Measurements from ENCODE around the gene SPATA31E1.

The SPATA31E1 gene

GRCh38 chr9:87875831-87876545, 6.7 kb upstream of the SPATA31E1 start:
- Histone ChIP-seq H3K27ac (no peak overlapping the region), H3K4me1 (peaks cover 0 to 35% (median 3%) of the 10 kb centered on the region in 10 experiments; a peak in 7 of 20 replicates)

DNA sequence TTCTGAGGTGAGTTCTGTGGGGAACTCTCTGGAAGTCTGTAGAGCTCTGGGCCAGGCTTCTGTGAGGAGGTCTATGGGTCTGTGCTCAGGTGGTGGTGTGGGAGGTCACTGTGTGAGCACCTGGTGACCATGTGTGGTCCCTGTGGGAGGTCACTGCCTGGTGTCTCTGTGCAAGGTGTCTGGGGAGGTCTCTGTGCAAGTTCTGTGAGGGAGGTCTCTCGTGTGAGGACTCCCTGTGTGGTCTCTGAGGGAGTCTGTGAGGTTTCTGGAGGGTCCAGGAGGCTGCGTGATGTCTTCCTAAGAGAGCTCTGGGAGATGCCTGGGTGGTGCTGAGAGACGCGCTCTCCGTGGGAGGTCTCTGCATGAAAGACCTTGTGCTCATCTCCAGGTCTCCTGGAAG, 6.0 kb upstream of the SPATA31E1 start:
- Histone ChIP-seq H3K4me2 (no peak overlapping the region), H3K4me1 (peaks cover 0 to 36% (median 3%) of the 10 kb centered on the region in 10 experiments; a peak in 7 of 20 replicates), H3K36me3 (no peaks in the 10 kb centered on the region), H3K9me3 (replicated peaks in 1 of 11) (peaks cover 0 to 11% (median 0%) of the 10 kb centered on the region in 11 experiments; a peak in 2 of 22 replicates), H3K27me3 (no peaks in the 10 kb centered on the region), H4K20me1 (no peaks in the 10 kb centered on the region), H3K4me3 (no peak overlapping the region), H3K27ac (no peak overlapping the region), H3K9ac (no peak overlapping the region)
- TF ChIP-seq Cebpa-rat (IDR thresholded peaks at IDR 0.05) = no peak

More at GRCh38 chr9:87875831-87876545, 6.7 kb upstream of the SPATA31E1 start:
- Histone ChIP-seq H3K4me2 (no peak overlapping the region), H4K20me1 (no peaks in the 10 kb centered on the region), H3K9ac (no peak overlapping the region), H3K9me3 (replicated peaks in 1 of 11) (peaks cover 0 to 11% (median 0%) of the 10 kb centered on the region in 11 experiments; a peak in 2 of 22 replicates), H3K4me3 (no peak overlapping the region), H3K36me3 (no peaks in the 10 kb centered on the region), H3K27me3 (no peaks in the 10 kb centered on the region)
- no peak for TF ChIP-seq Cebpa-rat (IDR thresholded peaks at IDR 0.05)

DNA sequence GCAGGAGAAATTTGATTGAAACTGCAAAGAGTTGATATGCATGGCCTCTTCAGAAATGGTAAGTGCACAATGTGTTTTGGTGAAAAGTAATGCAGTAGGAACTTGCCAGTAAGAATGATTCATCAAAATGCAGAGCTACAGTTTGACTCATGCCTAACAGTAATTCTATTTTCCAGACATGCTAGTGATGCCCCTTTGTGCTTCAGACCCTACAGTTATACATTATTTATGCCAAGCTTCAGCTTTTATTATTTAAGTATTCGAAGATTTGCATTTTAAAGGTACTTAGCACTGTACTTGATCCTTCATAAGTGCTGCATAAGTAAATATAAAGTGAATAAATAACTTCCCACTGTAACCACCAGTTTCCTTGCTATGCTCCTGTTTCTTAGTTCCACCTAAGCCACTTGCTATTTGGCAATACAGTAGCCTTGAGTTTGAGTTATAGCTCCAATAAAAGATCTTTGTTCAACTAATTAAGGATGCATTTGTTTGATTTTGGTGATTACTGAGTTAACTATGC, 3.6 kb upstream of the SPATA31E1 start:
- Histone ChIP-seq H3K4me2 (peak overlapping the region in 4 of 11 experiments; percentile 34 to 62 (median 46); a peak in 7 of 22 replicates), H3K27ac (peak overlapping the region in 3 of 11 experiments; percentile 8 to 32 (median 29); a peak in 4 of 22 replicates), H3K36me3 (no peaks in the 10 kb centered on the region), H3K4me1 (peaks cover 16 to 48% (median 19%) of the 10 kb centered on the region in 10 experiments), H3K9me3 (replicated peaks in 1 of 11) (peaks cover 0 to 11% (median 0%) of the 10 kb centered on the region in 11 experiments; a peak in 2 of 22 replicates), H4K20me1 (no peaks in the 10 kb centered on the region), H3K4me3 (no peak overlapping the region), H3K9ac (no peak overlapping the region), H3K27me3 (no peaks in the 10 kb centered on the region)
- TF ChIP-seq Cebpa-rat (IDR thresholded peaks at IDR 0.05) = no peak

- H4K20me1 ChIP-seq = no peaks in the 10 kb centered on the region; a peak in 1 of 22 replicates
- H3K9ac ChIP-seq = no peak overlapping the region
- peak overlapping the region in 3 of 11 experiments; percentile 43 to 62 (median 55); a peak in 6 of 22 replicates for H3K4me2 ChIP-seq
- no peak overlapping the region for H3K4me3 ChIP-seq
- no peaks in the 10 kb centered on the region for H3K36me3 ChIP-seq
- H3K27ac ChIP-seq = no peak overlapping the region; a peak in 1 of 22 replicates
- peaks cover 16 to 50% (median 20%) of the 10 kb centered on the region in 10 experiments for H3K4me1 ChIP-seq
- peaks cover 0 to 11% (median 0%) of the 10 kb centered on the region in 11 experiments; a peak in 2 of 22 replicates for H3K9me3 ChIP-seq (replicated peaks in 1 of 11)
- no peak for TF ChIP-seq Cebpa-rat (IDR thresholded peaks at IDR 0.05)
- H3K27me3 ChIP-seq = no peaks in the 10 kb centered on the region
Measured at GRCh38 chr9:87880116-87880515, 2.6 kb upstream of the SPATA31E1 start.

DNA sequence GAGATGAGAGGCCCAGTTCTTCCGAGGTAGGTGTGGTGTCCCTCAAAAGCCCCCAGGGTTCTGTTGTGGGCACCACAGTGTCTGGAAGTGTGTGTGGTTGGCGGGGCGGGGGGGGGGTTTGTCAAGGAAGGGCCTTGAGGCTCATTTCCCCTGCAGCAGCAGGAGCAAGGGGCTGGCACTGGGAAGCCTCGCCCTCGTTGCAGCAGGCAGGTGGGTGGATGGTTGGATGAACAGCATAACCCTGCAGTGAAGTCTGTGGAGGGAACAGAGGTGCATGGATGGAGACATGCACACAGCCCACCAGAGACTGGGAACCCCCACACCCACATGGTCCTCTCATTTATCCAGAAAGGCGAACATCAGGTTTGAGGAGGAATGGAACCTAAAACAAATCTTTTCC, 2.0 kb upstream of the SPATA31E1 start:
- Histone ChIP-seq H3K9ac (no peak overlapping the region), H3K4me2 (peak overlapping the region in 2 of 11 experiments; percentile 55 to 62; a peak in 5 of 22 replicates), H3K4me3 (no peak overlapping the region), H3K4me1 (peaks cover 16 to 50% (median 20%) of the 10 kb centered on the region in 10 experiments), H3K27me3 (no peaks in the 10 kb centered on the region), H3K36me3 (no peaks in the 10 kb centered on the region), H4K20me1 (no peaks in the 10 kb centered on the region; a peak in 1 of 22 replicates), H3K9me3 (replicated peaks in 1 of 11) (peaks cover 0 to 11% (median 0%) of the 10 kb centered on the region in 11 experiments; a peak in 2 of 22 replicates), H3K27ac (no peak overlapping the region; a peak in 1 of 22 replicates)
- TF ChIP-seq Cebpa-rat (IDR thresholded peaks at IDR 0.05) = no peak

DNA sequence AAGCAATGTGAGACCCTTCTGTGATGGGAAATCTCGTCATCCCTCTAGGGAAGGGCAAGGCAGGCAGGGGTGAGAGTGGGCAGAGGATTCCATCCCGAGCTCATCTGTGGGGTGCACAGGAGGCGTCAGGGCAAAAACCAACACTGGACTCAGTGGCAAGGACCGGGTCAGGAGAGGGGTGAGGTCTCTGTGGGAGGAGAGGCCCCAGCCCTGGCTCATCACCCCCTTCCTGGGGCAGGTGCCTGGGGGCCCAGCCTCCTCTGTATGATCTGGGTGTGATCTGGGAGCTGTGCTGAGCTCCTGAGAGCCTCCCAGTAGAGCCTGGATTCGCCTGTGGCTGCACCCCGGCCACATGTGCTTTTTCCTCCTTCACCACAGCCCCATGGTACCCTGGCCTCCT, 597 bp downstream of the SPATA31E1 start:
- Histone ChIP-seq H3K9me3 (replicated peaks in 1 of 11) (peaks cover 0 to 3% (median 0%) of the 10 kb centered on the region in 11 experiments; a peak in 2 of 22 replicates), H3K4me1 (peaks cover 16 to 45% (median 20%) of the 10 kb centered on the region in 10 experiments), H4K20me1 (no peaks in the 10 kb centered on the region; a peak in 1 of 22 replicates), H3K4me2 (peak overlapping the region; percentile 4 to 71 (median 64); a peak in 20 of 22 replicates), H3K36me3 (no peaks in the 10 kb centered on the region), H3K27me3 (no peaks in the 10 kb centered on the region), H3K9ac (peak overlapping the region in 1 of 11 experiments; percentile 4; a peak in 1 of 22 replicates), H3K4me3 (no peak overlapping the region), H3K27ac (peak overlapping the region in 3 of 11 experiments; percentile 11 to 52 (median 34); a peak in 5 of 22 replicates)
- TF ChIP-seq Cebpa-rat (IDR thresholded peaks at IDR 0.05) = no peak

- Histone ChIP-seq H3K36me3 (no peaks in the 10 kb centered on the region), H3K9ac (0 out of 22 replicates have a peak overlapping the region, but pooled peaks of 1 of the 11 experiments have one; percentile 4), H3K27ac (peak overlapping the region in 1 of 11 experiments; percentile 52; a peak in 1 of 22 replicates), H3K27me3 (no peaks in the 10 kb centered on the region), H4K20me1 (no peaks in the 10 kb centered on the region; a peak in 2 of 22 replicates), H3K4me1 (peaks cover 16 to 38% (median 20%) of the 10 kb centered on the region in 10 experiments), H3K4me2 (peak overlapping the region in 8 of 11 experiments; percentile 17 to 71 (median 66); a peak in 11 of 22 replicates), H3K4me3 (no peak overlapping the region), H3K9me3 (replicated peaks in 1 of 11) (no peaks in the 10 kb centered on the region)
- TF ChIP-seq Cebpa-rat (IDR thresholded peaks at IDR 0.05) = no peak
Measured at GRCh38 chr9:87883990-87884389, 1.3 kb downstream of the SPATA31E1 start.

DNA sequence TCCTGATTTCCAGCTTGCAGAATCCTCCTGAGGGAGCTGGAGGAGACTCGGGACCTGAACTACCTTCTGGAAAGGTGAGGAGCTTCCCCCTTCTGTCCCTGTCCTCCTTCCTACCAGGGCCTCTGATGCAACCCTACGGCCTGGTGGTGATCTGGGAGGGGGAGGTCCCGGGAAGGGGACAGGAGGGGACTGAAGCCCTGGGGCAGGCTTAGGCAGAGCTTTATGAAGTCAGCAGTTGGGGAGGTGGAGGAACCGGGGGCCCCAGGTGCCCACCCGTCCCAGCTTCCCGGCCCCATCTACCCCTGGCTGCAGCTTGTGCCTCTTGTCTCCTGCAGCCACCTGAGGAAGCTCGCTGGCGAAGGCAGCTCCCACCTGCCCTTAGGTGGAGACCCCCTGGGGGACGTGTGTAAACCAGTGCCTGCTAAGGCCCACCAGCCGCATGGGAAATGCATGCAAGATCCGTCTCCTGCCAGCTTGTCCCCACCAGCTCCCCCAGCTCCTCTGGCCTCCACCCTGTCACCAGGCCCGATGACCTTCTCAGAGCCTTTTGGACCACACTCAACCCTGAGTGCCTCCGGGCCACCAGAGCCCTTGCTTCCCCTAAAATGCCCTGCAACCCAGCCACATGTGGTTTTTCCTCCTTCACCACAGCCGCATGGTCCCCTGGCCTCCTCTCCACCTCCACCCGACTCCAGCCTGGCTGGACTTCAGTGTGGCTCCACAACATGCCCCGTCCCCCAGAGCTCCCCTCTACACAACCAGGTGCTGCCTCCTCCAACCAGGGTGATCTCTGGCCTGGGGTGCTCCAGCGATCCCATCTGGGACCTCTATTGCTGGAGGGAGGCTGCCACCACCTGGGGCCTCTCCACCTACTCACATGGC, 2.1 kb downstream of the SPATA31E1 start:
- H3K9ac ChIP-seq = no peak overlapping the region
- peaks cover 12 to 30% (median 20%) of the 10 kb centered on the region in 10 experiments for H3K4me1 ChIP-seq
- no peak for TF ChIP-seq Cebpa-rat (IDR thresholded peaks at IDR 0.05)
- no peak overlapping the region for H3K4me3 ChIP-seq
- H3K4me2 ChIP-seq = no peak overlapping the region; a peak in 2 of 22 replicates
- no peaks in the 10 kb centered on the region for H3K36me3 ChIP-seq
- H3K9me3 ChIP-seq (replicated peaks in 1 of 11) = no peaks in the 10 kb centered on the region
- H4K20me1 ChIP-seq = no peaks in the 10 kb centered on the region; a peak in 2 of 22 replicates
- H3K27ac ChIP-seq = no peak overlapping the region
- no peaks in the 10 kb centered on the region for H3K27me3 ChIP-seq
